ENCODE results near the gene OR10D3. TPM values are rescaled to one million over a fixed set of nuclear protein-coding genes. Genes with fewer than 3 reads are reported as not detected.

The OR10D3 gene
- total and polyA plus RNA-seq, 2 of the 13 experiments (the other 11 are each of a cell fraction or from before 2014, with no cell fraction given) = not detected

DNA sequence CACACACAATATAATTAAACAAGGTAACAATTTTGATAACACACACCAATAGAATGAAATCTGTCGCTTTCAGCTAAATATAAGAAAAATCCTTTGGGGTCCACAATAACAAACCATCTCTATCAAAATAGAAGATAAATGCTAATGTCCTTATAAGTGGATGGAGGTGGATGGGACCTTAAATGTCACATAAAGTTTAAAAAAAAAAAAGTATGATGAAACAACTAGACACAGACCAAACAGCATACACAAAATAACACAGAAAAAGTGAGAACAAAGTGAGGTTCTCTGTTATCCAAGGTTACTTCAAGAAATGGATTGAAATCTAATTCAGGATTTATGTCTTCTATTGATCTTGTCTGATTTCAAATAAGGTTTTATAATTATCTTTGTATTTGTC lies 10.5 kb upstream of the OR10D3 start:
- no TSS peak for BruUV-seq (replicated peaks)
- DNase-seq (ENCODE audit: low spot score) = no peak
- ATAC-seq = no peak
- POLR2A ChIA-PET = no interaction called here
- no peak overlapping the region for H2AFZ ChIP-seq (ENCODE audit: low read length)
- no peak overlapping the region for H3K9ac ChIP-seq (ENCODE audit: insufficient read depth, low read depth, low read length)
- H3K4me1 ChIP-seq (ENCODE audit: insufficient read depth, low read length) = no peaks in the 10 kb centered on the region
- CTCF ChIA-PET (ENCODE audit: low intra/inter-chr PET ratio, low total read pairs) = no interaction called here
- 11% methylated on average over 1 of the region's 1 CpG for WGBS (ENCODE audit: low lambda C conversion rate)
- no peaks in the 10 kb centered on the region for H4K20me1 ChIP-seq (ENCODE audit: insufficient read depth, low read length)
- H3K9me3 ChIP-seq (ENCODE audit: low read length) = no peaks in the 10 kb centered on the region
- in situ Hi-C loops (cut with HindIII; ENCODE audit: extremely low pct_ligation_motif_present, low pct_unique_long_range_greater_than_20kb) = no loop called here
- no peak for FAIRE-seq
- no peaks in the 10 kb centered on the region for H3K36me3 ChIP-seq (replicated peaks in 1 of 2; ENCODE audit: control insufficient read depth in 1 of 2, insufficient read depth in 2 of 2, low read length in 2 of 2)
- no peak overlapping the region for H3K4me3 ChIP-seq (replicated peaks in 1 of 3; ENCODE audit: insufficient read depth in 1 of 3, low read depth in 2 of 3, low read length in 3 of 3)
- intact Hi-C loops (cut with micrococcal nuclease; ENCODE audit: unreplicated experiment) = no loop called here
- no peak overlapping the region for H3K4me2 ChIP-seq (ENCODE audit: low read depth, low read length)
- no peak for TF ChIP-seq FOSL1 (CRISPR knock-in tag; IDR thresholded peaks at IDR 0.05; ENCODE audit: borderline replicate concordance)
- TF ChIP-seq, protein P1, sequence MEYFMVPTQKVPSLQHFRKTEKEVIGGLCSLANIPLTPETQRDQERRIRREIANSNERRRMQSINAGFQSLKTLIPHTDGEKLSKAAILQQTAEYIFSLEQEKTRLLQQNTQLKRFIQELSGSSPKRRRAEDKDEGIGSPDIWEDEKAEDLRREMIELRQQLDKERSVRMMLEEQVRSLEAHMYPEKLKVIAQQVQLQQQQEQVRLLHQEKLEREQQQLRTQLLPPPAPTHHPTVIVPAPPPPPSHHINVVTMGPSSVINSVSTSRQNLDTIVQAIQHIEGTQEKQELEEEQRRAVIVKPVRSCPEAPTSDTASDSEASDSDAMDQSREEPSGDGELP (IDR thresholded peaks at IDR 0.05; ENCODE audit: borderline replicate concordance, low read depth) = no peak
- TF ChIP-seq SAP130 (CRISPR knock-in tag; IDR thresholded peaks at IDR 0.05; ENCODE audit: low read depth) = no peak
- TF ChIP-seq MTA3 (CRISPR knock-in tag; IDR thresholded peaks at IDR 0.05) = no peak
- TF ChIP-seq MZF1 (CRISPR knock-in tag; IDR thresholded peaks at IDR 0.05; ENCODE audit: borderline replicate concordance) = no peak
- TF ChIP-seq RARA (CRISPR knock-in tag; IDR thresholded peaks at IDR 0.05) = no peak
- no peak for TF ChIP-seq FOXO4 (CRISPR knock-in tag; conservative IDR thresholded peaks at IDR 0.05)
- no peak for TF ChIP-seq SMC3 (IDR thresholded peaks at IDR 0.05; ENCODE audit: low read length)
- TF ChIP-seq, protein P2, sequence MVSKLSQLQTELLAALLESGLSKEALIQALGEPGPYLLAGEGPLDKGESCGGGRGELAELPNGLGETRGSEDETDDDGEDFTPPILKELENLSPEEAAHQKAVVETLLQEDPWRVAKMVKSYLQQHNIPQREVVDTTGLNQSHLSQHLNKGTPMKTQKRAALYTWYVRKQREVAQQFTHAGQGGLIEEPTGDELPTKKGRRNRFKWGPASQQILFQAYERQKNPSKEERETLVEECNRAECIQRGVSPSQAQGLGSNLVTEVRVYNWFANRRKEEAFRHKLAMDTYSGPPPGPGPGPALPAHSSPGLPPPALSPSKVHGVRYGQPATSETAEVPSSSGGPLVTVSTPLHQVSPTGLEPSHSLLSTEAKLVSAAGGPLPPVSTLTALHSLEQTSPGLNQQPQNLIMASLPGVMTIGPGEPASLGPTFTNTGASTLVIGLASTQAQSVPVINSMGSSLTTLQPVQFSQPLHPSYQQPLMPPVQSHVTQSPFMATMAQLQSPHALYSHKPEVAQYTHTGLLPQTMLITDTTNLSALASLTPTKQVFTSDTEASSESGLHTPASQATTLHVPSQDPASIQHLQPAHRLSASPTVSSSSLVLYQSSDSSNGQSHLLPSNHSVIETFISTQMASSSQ (IDR thresholded peaks at IDR 0.05; ENCODE audit: low read depth) = no peak
- TF ChIP-seq, protein P2 (CRISPR knock-in tag; IDR thresholded peaks at IDR 0.05; ENCODE audit: borderline replicate concordance) = no peak
- TF ChIP-seq, protein P3, sequence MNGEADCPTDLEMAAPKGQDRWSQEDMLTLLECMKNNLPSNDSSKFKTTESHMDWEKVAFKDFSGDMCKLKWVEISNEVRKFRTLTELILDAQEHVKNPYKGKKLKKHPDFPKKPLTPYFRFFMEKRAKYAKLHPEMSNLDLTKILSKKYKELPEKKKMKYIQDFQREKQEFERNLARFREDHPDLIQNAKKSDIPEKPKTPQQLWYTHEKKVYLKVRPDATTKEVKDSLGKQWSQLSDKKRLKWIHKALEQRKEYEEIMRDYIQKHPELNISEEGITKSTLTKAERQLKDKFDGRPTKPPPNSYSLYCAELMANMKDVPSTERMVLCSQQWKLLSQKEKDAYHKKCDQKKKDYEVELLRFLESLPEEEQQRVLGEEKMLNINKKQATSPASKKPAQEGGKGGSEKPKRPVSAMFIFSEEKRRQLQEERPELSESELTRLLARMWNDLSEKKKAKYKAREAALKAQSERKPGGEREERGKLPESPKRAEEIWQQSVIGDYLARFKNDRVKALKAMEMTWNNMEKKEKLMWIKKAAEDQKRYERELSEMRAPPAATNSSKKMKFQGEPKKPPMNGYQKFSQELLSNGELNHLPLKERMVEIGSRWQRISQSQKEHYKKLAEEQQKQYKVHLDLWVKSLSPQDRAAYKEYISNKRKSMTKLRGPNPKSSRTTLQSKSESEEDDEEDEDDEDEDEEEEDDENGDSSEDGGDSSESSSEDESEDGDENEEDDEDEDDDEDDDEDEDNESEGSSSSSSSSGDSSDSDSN (CRISPR knock-in tag; IDR thresholded peaks at IDR 0.05) = no peak
- no peak for TF ChIP-seq FIP1L1 (IDR thresholded peaks at IDR 0.05; ENCODE audit: borderline replicate concordance, insufficient read depth, low read depth, low read length)
- TF ChIP-seq CBFB (CRISPR knock-in tag; IDR thresholded peaks at IDR 0.05) = no peak
- TF ChIP-seq, protein P4, sequence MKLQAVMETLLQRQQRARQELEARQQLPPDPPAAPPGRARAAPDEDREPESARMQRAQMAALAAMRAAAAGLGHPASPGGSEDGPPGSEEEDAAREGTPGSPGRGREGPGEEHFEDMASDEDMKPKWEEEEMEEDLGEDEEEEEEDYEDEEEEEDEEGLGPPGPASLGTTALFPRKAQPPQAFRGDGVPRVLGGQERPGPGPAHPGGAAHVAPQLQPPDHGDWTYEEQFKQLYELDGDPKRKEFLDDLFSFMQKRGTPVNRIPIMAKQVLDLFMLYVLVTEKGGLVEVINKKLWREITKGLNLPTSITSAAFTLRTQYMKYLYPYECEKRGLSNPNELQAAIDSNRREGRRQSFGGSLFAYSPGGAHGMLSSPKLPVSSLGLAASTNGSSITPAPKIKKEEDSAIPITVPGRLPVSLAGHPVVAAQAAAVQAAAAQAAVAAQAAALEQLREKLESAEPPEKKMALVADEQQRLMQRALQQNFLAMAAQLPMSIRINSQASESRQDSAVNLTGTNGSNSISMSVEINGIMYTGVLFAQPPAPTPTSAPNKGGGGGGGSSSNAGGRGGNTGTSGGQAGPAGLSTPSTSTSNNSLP (IDR thresholded peaks at IDR 0.05; ENCODE audit: low read depth, low read length) = no peak
- no peaks in the 10 kb centered on the region for H3K79me2 ChIP-seq (ENCODE audit: insufficient read depth, low read length)
- no peak overlapping the region for H3K27ac ChIP-seq (ENCODE audit: extremely low read length, insufficient read depth, low read length)
- no peaks in the 10 kb centered on the region for H3K27me3 ChIP-seq (ENCODE audit: control insufficient read depth in 1 of 2, insufficient read depth in 2 of 2, low read length in 2 of 2)

All from HepG2 (cell line).